Measurements from ENCODE around the gene FATE1. TPM values are rescaled to one million over a fixed set of nuclear protein-coding genes. Genes with fewer than 3 reads are reported as not detected.

The FATE1 gene
- total RNA-seq, 1 donor = not detected

DNA sequence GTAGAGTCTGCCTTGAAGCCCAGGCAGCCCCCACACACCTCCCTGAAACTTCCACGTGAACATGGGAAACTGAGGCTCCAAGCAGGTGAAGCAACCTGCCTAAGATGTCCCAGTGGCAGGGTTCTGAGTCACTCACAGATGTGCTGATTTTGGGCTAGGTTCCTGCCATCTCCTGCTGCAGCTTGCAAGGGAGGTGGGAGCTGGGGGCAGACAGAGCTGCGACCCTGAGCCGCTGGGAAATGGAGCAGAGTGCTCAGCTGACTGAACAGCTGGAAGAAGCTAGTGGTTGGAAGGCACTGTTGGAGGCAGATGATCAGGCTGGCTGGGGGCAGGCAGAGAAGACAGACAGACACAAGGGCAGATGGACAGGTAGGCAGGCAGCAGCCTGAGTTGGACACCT is 3.6 kb upstream of the FATE1 start:
- H3K4me3 ChIP-seq (ENCODE audit: low read depth, low read length) = no peak overlapping the region
- no peak for DNase-seq (ENCODE audit: low read depth)
- TF ChIP-seq, protein P1, sequence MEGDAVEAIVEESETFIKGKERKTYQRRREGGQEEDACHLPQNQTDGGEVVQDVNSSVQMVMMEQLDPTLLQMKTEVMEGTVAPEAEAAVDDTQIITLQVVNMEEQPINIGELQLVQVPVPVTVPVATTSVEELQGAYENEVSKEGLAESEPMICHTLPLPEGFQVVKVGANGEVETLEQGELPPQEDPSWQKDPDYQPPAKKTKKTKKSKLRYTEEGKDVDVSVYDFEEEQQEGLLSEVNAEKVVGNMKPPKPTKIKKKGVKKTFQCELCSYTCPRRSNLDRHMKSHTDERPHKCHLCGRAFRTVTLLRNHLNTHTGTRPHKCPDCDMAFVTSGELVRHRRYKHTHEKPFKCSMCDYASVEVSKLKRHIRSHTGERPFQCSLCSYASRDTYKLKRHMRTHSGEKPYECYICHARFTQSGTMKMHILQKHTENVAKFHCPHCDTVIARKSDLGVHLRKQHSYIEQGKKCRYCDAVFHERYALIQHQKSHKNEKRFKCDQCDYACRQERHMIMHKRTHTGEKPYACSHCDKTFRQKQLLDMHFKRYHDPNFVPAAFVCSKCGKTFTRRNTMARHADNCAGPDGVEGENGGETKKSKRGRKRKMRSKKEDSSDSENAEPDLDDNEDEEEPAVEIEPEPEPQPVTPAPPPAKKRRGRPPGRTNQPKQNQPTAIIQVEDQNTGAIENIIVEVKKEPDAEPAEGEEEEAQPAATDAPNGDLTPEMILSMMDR (IDR thresholded peaks at IDR 0.05; ENCODE audit: insufficient read depth, low read depth, low read length) = no peak

DNA sequence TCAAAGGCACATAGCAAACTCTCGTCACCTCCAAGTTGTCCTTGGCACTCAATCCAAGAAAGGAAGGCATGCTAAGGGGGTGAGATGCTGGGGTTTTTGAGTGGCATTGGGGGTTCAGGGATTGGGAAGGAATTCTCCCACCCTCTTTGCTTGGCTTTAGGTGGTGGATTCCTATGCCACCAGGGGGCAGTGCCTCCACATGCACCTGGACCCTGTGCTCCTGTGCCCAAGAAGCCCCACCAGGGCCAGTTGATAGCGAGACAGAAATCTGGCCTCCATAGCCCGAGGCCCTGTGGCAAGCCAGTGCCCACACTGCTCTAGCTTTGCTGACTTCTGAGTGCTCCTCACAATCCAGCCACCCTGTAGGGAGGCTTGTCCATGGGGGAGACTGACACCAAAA is 2.0 kb upstream of the FATE1 start:
- peak; percentile 1 for DNase-seq (ENCODE audit: low read depth)
- TF ChIP-seq, protein P1 (IDR thresholded peaks at IDR 0.05; ENCODE audit: insufficient read depth, low read depth, low read length) = peak; percentile 38
- H3K4me3 ChIP-seq (ENCODE audit: low read depth, low read length) = no peak overlapping the region

DNA sequence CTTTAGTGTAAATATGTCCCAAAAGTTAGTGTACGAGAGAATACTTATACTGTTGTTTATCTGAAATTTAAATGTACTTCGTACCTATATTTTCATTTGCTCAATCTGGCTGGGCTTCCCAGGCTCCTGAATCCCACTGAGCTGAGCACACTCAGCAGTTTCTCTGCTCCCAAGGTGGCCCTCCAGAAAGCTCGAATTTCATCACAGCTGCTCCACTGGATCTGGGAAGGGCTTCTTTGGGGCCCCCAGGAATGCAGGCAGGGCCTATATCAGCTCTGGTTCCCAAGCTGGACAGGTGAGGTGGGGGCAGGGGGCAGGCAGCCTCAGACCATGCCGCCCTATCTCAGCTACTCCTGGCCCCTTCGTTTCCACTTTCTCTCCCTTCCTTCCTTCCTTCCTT is 1.5 kb upstream of the FATE1 start:
- TF ChIP-seq, protein P1 (IDR thresholded peaks at IDR 0.05; ENCODE audit: insufficient read depth, low read depth, low read length) = no peak
- no peak for DNase-seq (ENCODE audit: low read depth)
- no peak overlapping the region for H3K4me3 ChIP-seq (ENCODE audit: low read depth, low read length)

DNA sequence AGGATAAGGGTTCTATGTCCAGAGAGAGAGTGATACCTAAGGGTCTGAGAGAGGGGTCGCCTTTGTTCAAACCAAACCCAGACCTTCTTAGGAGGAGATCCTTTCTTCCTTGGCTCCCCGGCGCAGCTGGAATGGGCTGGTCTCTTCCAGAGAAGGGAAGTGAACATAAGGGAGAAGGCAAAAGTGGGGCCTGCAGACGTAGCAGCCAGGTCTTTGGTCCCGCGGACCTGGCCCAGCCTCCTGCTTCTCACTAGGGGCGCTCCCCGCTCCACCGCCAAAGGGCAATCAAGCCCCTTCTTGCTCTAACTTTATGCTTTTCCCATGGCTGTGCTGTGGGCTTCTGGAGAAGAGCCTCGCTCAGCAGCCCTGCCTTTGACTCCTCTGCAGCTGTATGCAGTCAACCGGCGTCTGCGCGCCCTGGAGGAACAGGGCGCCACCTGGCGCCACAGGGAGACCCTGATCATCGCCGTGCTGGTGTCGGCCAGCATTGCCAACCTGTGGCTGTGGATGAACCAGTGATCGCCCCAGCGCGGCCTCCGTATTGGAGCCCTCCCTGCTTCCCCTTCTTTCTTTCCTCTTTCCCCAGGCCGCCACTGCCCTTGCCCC is 6.5 kb downstream of the FATE1 start:
- DNase-seq (ENCODE audit: low read depth) = no peak
- TF ChIP-seq, protein P1 (IDR thresholded peaks at IDR 0.05; ENCODE audit: insufficient read depth, low read depth, low read length) = no peak
- no peak overlapping the region for H3K4me3 ChIP-seq (ENCODE audit: low read depth, low read length)

DNA sequence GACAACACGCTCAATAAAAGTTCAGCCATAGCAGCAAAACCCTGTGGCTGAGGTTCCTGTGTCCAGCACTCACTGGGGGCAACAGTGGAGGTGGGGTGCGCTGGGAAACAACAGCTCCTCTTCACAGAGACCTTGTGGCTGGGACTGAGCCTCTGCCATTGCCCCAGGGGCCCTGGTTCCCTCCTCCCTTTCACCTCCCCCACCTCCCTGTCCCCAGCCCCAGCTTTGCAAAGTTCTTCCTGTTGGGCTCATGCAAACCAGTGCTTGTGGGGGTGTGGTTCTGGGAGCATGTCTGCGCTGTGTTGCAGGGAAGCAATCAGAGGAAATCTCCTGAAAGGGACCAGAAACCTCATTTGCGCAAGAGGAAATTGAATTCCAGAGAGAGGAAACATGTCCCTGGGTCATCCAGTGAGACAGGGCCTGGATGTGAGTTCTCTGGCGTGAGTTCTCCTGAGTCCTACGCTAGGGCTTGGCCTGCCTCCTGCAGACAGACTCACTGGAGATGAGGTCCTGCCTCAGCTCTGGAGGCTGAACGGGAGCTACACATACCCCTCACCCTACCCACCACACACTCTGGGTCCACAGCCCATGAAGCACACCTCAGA is 7.4 kb downstream of the FATE1 start:
- no peak overlapping the region for H3K4me3 ChIP-seq (ENCODE audit: low read depth, low read length)
- no peak for DNase-seq (ENCODE audit: low read depth)
- TF ChIP-seq, protein P1 (IDR thresholded peaks at IDR 0.05; ENCODE audit: insufficient read depth, low read depth, low read length) = no peak

DNA sequence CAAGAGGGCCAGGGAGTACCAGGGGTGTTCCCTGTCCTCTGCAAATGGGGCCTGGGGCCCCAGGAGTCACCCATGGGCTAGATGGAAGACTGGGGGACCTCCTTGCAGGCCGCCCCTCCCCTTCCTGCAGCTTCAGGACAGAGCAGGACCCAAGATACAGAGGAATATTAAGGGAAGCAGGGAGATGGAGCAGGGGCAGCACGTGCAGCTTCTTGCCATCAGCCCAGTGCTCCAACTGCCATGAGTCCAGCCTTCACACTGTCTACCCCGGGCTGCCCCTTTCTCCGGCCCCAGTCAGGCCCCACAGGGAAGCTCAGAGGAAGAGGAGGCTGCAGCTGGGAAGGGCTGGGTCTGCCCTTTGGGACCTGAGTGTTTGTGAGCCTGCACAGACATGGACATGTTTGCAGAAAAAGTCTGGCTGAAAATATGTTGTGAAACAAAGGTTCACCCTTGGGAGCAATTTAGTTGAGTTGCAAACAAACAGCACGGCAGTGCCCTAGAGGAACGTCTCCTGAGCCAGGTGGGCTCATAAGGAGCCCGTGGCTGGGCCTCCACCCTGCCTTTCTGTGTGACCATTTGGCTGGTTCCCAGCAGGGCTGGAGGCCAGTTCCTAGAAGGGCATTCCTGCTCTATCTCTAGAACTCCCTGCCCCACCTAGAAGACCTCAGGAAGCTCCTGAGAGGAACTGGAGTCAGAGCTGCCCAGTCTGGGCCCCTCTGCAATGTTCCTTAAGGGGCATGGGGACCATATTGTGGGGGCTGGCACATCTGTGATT is 8.9 kb downstream of the FATE1 start:
- H3K4me3 ChIP-seq (ENCODE audit: low read depth, low read length) = no peak overlapping the region
- no peak for DNase-seq (ENCODE audit: low read depth)
- TF ChIP-seq, protein P1 (IDR thresholded peaks at IDR 0.05; ENCODE audit: insufficient read depth, low read depth, low read length) = no peak

Measured in fibroblast of villous mesenchyme (primary cell).